Measurements from ENCODE around the gene ALMS1.

Gene ALMS1

GRCh38 chr2:73402386-73403103, 16.9 kb downstream of the ALMS1 start:
- TF ChIP-seq, protein P1, sequence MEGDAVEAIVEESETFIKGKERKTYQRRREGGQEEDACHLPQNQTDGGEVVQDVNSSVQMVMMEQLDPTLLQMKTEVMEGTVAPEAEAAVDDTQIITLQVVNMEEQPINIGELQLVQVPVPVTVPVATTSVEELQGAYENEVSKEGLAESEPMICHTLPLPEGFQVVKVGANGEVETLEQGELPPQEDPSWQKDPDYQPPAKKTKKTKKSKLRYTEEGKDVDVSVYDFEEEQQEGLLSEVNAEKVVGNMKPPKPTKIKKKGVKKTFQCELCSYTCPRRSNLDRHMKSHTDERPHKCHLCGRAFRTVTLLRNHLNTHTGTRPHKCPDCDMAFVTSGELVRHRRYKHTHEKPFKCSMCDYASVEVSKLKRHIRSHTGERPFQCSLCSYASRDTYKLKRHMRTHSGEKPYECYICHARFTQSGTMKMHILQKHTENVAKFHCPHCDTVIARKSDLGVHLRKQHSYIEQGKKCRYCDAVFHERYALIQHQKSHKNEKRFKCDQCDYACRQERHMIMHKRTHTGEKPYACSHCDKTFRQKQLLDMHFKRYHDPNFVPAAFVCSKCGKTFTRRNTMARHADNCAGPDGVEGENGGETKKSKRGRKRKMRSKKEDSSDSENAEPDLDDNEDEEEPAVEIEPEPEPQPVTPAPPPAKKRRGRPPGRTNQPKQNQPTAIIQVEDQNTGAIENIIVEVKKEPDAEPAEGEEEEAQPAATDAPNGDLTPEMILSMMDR (IDR thresholded peaks at IDR 0.05; ENCODE audit: borderline replicate concordance, control extremely low read depth, extremely low read depth, insufficient read depth, missing control alignments) = no peak
- no peak for DNase-seq (ENCODE audit: low spot score)
- in situ Hi-C loops (cut with MboI; ENCODE audit: low sequenced_read_pairs, unreplicated experiment) = no loop called here

GRCh38 chr2:73403237-73403636, 17.6 kb downstream of the ALMS1 start:
- in situ Hi-C loops (cut with MboI; ENCODE audit: low sequenced_read_pairs, unreplicated experiment) = no loop called here
- TF ChIP-seq, protein P1 (IDR thresholded peaks at IDR 0.05; ENCODE audit: borderline replicate concordance, control extremely low read depth, extremely low read depth, insufficient read depth, missing control alignments) = no peak
- no peak for DNase-seq (ENCODE audit: low spot score)

- TF ChIP-seq, protein P1 (IDR thresholded peaks at IDR 0.05; ENCODE audit: borderline replicate concordance, control extremely low read depth, extremely low read depth, insufficient read depth, missing control alignments) = no peak
- no peak for DNase-seq (ENCODE audit: low spot score)
- in situ Hi-C loops (cut with MboI; ENCODE audit: low sequenced_read_pairs, unreplicated experiment) = no loop called here
Observed at GRCh38 chr2:73404409-73404808, 18.8 kb downstream of the ALMS1 start.

DNA sequence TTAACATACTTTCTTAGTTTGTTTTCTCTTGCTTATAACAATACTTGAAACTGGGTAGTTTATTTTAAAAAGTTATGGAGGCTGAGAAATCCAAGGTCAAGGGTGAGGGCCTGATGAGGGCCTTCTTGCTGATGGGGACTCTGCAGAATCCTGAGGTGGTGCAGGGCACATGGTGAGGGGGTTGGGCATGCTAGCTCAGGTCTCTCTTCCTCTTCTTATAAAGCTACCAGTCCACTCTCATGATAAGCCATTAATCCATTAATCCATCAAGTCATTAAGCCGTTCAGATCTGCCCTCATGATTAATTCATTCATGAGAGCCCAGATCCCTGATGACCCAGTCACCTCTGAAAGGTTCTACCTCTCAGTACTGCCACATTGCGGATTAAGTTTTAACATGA, 21.4 kb downstream of the ALMS1 start:
- in situ Hi-C loops (cut with MboI; ENCODE audit: low sequenced_read_pairs, unreplicated experiment) = no loop called here
- DNase-seq (ENCODE audit: low spot score) = no peak
- TF ChIP-seq, protein P1 (IDR thresholded peaks at IDR 0.05; ENCODE audit: borderline replicate concordance, control extremely low read depth, extremely low read depth, insufficient read depth, missing control alignments) = no peak

- TF ChIP-seq, protein P1 (IDR thresholded peaks at IDR 0.05; ENCODE audit: borderline replicate concordance, control extremely low read depth, extremely low read depth, insufficient read depth, missing control alignments) = no peak
- no peak for DNase-seq (ENCODE audit: low spot score)
Observed at GRCh38 chr2:73408198-73408597, 22.6 kb downstream of the ALMS1 start.

DNA sequence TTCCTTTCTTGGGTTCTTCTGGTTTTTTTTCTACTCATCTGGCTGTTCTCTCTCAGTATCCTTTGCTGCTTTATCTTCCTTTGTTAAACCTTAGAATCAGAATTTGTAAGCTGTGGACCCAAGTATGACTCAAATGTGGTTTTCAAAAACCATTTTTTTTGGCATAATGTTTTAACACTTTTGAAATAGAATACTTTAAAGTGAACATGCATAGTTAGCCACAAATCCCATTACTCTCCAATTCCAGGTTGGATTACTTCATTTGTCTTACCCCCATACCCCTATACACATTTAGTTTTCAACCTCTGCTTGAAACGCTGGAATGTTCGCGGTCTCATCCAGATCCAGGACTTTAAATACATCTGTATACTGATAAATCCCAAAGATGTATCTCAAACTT, 29.1 kb downstream of the ALMS1 start:
- TF ChIP-seq, protein P1 (IDR thresholded peaks at IDR 0.05; ENCODE audit: borderline replicate concordance, control extremely low read depth, extremely low read depth, insufficient read depth, missing control alignments) = no peak
- in situ Hi-C loops (cut with MboI; ENCODE audit: low sequenced_read_pairs, unreplicated experiment) = no loop called here
- no peak for DNase-seq (ENCODE audit: low spot score)

More at GRCh38 chr2:73408198-73408597, 22.6 kb downstream of the ALMS1 start:
- in situ Hi-C loops (cut with MboI; ENCODE audit: low sequenced_read_pairs, unreplicated experiment) = no loop called here
